Measurements from ENCODE around the gene CGB2.
A peak's percentile ranks its signal among the peaks of the same experiment; 100 is the strongest.
"Not testable (repeated sequence)": the region's sequence is repeated elsewhere in the genome, so short reads cannot be mapped to it uniquely, and the experiment has no call there.

Gene CGB2

GRCh38 chr19:49004964-49005614 lies 26.6 kb upstream of the CGB2 start:
- in situ Hi-C loops (cut with MboI; ENCODE audit: low pct_unique_long_range_greater_than_20kb, low sequenced_read_pairs), result no loop called here
- no peak for DNase-seq

- DNase-seq, result no peak
- in situ Hi-C loops (cut with MboI; ENCODE audit: low pct_unique_long_range_greater_than_20kb, low sequenced_read_pairs), result no loop called here
These were observed 24.8 kb upstream of the CGB2 start for GRCh38 chr19:49006905-49007304.

DNA sequence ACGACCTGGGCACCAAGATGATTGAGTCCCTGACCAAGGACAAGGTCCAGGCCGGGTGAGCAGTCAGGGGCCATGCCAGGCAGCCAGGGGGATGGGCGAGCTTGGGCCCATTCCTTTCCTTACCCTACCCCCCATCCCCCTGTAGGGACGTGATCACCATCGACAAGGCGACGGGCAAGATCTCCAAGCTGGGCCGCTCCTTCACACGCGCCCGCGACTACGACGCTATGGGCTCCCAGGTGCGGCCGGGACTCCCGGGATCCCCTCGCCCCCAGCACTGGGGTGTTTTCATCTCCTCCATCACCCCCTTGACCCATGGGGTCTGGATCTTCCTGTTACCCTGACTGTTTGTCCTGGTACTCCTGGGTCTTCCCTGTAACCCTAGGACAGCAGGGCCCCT lies 21.9 kb upstream of the CGB2 start:
- no peak for DNase-seq
- in situ Hi-C loops (cut with MboI; ENCODE audit: low pct_unique_long_range_greater_than_20kb, low sequenced_read_pairs), result no loop called here

- in situ Hi-C loops (cut with MboI; ENCODE audit: low pct_unique_long_range_greater_than_20kb, low sequenced_read_pairs), result no loop called here
- no peak for DNase-seq
These were observed 21.2 kb upstream of the CGB2 start for GRCh38 chr19:49010453-49010852.

DNA sequence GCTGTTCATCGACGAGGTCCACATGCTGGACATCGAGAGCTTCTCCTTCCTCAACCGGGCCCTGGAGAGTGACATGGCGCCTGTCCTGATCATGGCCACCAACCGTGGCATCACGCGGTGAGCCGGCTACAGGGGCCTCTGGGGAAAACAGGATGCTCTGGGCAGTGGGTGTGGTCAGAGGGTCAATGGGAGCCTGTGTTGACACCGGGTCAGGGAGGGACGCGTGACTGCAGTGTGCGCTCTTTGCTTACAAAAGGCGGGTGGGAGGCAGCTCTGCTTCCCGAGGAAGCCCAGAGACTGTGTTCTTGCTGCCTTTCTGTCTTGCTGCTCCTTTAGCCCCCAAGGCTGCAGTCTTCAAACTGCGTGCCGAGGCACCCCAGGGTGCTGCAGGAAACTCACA lies 20.5 kb upstream of the CGB2 start:
- in situ Hi-C loops (cut with MboI; ENCODE audit: low pct_unique_long_range_greater_than_20kb, low sequenced_read_pairs), result no loop called here
- DNase-seq, result no peak

DNA sequence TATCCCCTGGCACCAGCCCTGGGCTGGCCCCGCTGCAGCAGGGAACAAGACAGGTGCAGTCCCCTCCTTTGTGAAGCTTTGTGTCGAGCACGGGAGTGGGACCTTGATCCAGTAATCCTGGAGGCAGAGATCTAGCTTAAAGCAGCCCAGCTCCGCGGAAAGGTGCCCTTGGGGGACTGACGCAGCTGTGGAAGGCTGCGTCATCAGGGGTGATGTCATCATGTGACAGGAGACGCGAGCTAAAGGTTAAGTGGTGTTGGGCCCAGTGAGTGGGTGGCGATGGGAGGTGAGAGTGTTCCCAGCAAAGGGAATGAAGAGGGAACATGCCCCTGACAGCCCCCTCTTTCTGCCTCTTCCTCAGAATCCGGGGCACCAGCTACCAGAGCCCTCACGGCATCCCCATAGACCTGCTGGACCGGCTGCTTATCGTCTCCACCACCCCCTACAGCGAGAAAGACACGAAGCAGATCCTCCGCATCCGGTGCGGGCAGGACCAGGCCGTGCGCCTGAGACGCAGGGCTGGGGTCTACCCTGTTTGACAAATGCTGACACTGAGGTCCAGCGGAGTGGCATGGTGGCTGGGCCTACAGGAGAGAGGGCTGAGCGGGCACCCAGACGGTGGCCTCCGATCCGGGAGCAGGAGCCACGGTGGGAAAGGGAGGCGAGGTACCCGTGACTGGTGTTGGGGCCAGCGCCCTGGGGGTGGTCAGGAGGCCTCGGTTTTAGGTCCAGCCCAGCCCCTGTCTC lies 17.4 kb upstream of the CGB2 start:
- in situ Hi-C loops (cut with MboI; ENCODE audit: low pct_unique_long_range_greater_than_20kb, low sequenced_read_pairs), result no loop called here
- DNase-seq, result no peak

DNA sequence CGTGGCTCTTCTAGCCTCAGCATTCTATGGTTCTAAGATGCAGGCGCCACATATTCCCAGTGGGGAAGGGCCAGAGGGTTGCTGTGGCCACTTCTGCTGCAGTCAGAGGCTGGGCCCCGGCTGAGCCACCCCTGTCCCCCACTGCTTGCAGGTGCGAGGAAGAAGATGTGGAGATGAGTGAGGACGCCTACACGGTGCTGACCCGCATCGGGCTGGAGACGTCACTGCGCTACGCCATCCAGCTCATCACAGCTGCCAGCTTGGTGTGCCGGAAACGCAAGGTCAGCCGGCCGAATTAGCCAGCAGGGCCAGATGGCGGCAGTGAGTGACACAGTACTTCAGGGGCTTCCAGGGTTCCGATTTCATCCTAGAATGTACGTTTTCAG lies 16.8 kb upstream of the CGB2 start:
- in situ Hi-C loops (cut with MboI; ENCODE audit: low pct_unique_long_range_greater_than_20kb, low sequenced_read_pairs), result no loop called here
- no peak for DNase-seq

DNA sequence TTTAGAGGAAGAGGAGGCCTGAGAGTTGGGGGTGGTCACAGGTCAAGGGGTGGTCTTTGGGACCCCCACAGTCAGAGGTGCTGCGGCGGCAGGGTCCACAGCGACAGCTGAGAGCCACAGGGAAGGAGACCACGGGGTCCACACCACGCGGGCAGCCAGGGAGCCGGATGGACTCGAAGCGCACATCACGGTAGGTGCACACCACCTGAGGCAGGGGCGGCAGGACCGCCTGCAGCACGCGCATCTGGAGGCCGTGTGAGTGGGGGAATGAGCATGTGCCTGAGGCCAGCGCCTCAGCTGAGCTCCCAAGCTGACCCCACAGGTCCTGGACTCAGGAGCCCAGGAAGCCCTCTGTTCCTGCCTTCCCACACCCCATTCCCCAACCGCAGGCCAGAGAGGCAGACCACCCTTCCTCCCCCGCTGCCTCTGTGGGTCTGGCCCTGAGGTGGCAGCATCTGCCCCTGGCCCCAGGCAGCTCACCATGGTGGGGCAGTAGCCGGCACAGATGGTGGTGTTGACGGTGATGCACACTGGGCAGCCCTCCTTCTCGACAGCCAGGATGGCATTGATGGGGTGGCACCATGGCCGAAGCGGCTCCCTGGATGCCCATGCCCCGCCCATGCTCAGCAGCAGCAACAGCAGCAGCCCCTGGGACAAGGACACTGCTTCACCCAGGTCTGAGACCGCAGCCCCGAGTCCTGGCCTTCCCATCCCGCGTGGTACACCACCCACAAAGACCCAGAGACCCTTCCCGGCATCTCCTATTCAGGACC lies 15.4 kb upstream of the CGB2 start:
- in situ Hi-C loops (cut with MboI; ENCODE audit: low pct_unique_long_range_greater_than_20kb, low sequenced_read_pairs), result no loop called here
- DNase-seq, result no peak

GRCh38 chr19:49017041-49017665 lies 14.5 kb upstream of the CGB2 start, which contains the start of gene LHB:
TSS of gene LHB (minus strand) at chr19:49017091. CDS start at chr19:49017081, 10 bp downstream.
- in situ Hi-C loops (cut with MboI; ENCODE audit: low pct_unique_long_range_greater_than_20kb, low sequenced_read_pairs), result no loop called here
- no peak for DNase-seq

GRCh38 chr19:49017666-49018351 lies 13.9 kb upstream of the CGB2 start:
- DNase-seq, result peak; percentile 64
- in situ Hi-C loops (cut with MboI; ENCODE audit: low pct_unique_long_range_greater_than_20kb, low sequenced_read_pairs), result no loop called here

GRCh38 chr19:49018388-49019241 lies 13.1 kb upstream of the CGB2 start:
- in situ Hi-C loops (cut with MboI; ENCODE audit: low pct_unique_long_range_greater_than_20kb, low sequenced_read_pairs), result not testable (repeated sequence)
- peak; percentile 32 for DNase-seq

DNA sequence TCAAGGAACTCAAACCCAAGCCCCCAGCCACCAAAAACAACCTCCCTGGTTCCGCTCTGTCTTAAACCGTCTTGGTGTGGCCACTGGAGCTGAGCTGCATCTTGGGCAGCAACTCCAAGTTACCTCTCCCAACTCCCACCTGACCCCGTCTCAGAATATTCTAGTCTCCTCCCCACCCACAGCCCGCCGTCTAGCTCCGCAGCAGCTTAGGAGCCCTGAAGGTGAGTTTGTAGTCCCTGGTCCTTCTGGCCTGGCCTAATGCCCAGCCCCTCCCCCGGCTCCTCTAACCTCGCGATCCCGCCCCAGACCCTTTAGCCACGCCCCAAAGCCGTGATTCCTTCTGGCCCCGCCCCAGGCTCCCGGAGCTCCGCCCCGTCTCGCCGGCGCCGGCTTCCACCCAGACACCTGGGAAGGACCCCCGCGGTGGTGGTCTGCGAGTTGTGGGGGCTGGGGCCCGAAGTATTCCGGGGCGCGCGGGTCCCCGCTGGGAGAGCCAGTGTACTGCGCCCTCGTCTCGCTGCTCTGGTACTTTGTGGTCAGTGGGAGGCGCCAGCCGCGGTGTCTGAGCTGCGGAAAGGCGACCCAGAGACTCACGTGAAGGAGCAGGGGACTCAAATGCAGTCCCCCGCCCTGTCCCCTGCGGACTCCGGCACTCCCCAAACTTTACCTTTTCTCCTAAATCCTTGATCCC lies 12.3 kb upstream of the CGB2 start:
- in situ Hi-C loops (cut with MboI; ENCODE audit: low pct_unique_long_range_greater_than_20kb, low sequenced_read_pairs), result no loop called here
- DNase-seq, result peak; percentile 55

GRCh38 chr19:49020342-49020741 lies 11.3 kb upstream of the CGB2 start:
- in situ Hi-C loops (cut with MboI; ENCODE audit: low pct_unique_long_range_greater_than_20kb, low sequenced_read_pairs), result no loop called here
- no peak for DNase-seq

DNA sequence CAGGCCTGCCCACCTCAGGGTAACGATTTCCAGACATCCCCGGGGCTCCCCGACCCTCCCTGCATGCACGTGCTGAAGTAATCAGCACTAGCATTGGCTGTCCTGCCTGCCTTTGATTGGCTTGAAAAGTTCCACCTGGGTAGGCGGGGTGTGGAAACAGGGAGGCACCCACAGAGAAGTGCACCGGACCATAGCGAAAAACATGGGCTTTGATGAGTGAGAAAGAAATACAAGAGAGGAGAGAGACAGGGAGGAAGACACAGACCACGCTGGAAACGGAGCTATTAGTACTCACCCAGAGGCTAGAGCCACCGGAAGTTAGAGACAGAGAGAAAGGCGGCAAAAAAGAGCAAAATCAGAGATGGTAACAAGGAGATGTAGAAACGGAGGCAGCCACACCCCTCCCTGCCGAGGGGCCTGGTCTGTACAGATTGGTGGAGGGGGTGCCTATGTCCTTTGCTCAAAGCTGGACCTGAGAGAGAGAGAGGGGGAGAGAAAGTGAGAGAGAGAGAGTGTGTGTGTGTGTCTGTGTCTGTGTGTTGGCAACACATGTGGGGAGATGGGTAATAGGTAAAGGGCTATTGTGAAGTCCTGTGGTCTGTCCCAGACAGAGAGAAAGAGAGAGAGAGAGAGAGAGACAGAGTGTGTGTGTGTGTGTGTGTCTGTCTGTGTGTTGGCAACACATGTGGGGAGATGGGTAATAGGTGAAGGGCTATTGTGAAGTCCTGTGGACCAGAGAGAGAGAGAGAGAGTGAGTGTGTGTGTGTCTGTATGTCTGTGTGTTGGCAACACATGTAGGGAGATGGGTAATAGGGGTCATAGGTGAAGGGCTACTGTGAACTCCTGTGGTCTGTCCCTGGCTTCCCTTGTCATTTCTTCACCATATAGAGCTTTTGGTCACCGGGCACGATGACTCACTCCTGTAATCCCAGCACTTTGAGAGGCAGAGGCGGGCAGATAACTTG lies 10.5 kb upstream of the CGB2 start:
- DNase-seq, result no peak
- in situ Hi-C loops (cut with MboI; ENCODE audit: low pct_unique_long_range_greater_than_20kb, low sequenced_read_pairs), result no loop called here

- in situ Hi-C loops (cut with MboI; ENCODE audit: low pct_unique_long_range_greater_than_20kb, low sequenced_read_pairs), result no loop called here
These were observed 9.6 kb upstream of the CGB2 start for GRCh38 chr19:49022116-49022515.

GRCh38 chr19:49024233-49024632 lies 7.5 kb upstream of the CGB2 start, which contains the start of gene CGB3:
TSS of gene CGB3 (minus strand) at chr19:49024333. CDS start at chr19:49023971, 362 bp downstream.
- DNase-seq; in situ Hi-C loops (cut with MboI; ENCODE audit: low pct_unique_long_range_greater_than_20kb, low sequenced_read_pairs): not testable (repeated sequence)

More at GRCh38 chr19:49022116-49022515, 9.6 kb upstream of the CGB2 start:
- DNase-seq, result no peak

Data from KBM-7 (cell line).